Measurements from ENCODE around the gene UPK3A. TPM values are rescaled to one million over a fixed set of nuclear protein-coding genes. Genes with fewer than 3 reads are reported as not detected.
"Not testable (repeated sequence)": the region's sequence is repeated elsewhere in the genome, so short reads cannot be mapped to it uniquely, and the experiment has no call there.

The UPK3A gene
- total RNA-seq, 4 donors from 2014 or later = 0.79 TPM; not detected in 3

DNA sequence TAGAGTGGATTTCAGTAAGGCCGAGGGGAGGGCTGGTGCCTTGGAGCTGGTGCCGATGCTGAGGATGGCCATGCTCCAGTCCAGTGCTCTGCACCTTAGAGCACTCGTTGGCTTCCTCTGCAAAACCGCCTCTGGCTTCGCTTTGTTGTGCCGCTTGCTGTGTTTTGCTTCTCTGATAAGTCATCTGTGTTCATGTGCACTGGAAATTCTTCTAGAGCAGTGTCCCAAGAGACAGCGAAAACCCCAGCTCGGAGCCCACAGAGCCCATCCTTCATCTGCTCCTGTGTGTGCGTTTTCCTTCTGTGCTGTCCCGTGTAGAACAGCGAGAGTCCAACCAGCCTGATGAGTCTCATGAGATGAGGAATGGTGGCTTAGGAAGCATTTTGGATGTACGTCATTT is 37.1 kb downstream of the UPK3A start:
- Histone ChIP-seq H3K36me3 (peaks cover 0 to 21% (median 9%) of the 10 kb centered on the region in 4 donors), H3K27ac (no peak overlapping the region), H3K9me3 (no peaks in the 10 kb centered on the region), H3K4me1 (peaks cover 8 to 32% (median 26%) of the 10 kb centered on the region in 4 donors), H3K4me3 (no peak overlapping the region), H3K27me3 (no peaks in the 10 kb centered on the region)
- TF ChIP-seq POLR2A (IDR thresholded peaks at IDR 0.05) (no peak), EP300 (IDR thresholded peaks at IDR 0.05; ENCODE audit: low read depth) (no peak), POLR2AphosphoS5 (IDR thresholded peaks at IDR 0.05) (no peak)
- TF ChIP-seq, protein P1, sequence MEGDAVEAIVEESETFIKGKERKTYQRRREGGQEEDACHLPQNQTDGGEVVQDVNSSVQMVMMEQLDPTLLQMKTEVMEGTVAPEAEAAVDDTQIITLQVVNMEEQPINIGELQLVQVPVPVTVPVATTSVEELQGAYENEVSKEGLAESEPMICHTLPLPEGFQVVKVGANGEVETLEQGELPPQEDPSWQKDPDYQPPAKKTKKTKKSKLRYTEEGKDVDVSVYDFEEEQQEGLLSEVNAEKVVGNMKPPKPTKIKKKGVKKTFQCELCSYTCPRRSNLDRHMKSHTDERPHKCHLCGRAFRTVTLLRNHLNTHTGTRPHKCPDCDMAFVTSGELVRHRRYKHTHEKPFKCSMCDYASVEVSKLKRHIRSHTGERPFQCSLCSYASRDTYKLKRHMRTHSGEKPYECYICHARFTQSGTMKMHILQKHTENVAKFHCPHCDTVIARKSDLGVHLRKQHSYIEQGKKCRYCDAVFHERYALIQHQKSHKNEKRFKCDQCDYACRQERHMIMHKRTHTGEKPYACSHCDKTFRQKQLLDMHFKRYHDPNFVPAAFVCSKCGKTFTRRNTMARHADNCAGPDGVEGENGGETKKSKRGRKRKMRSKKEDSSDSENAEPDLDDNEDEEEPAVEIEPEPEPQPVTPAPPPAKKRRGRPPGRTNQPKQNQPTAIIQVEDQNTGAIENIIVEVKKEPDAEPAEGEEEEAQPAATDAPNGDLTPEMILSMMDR (IDR thresholded peaks at IDR 0.05) = no peak
- no peak for DNase-seq
- intact Hi-C loops (cut with DNase I; ENCODE audit: low total_unique reads) = no loop called here
- 88% methylated on average over 10 to 12 of the region's 12 CpGs for WGBS, 2 donors (ENCODE audit: low coverage in 1 of 2)
- in situ Hi-C loops (cut with MboI; ENCODE audit: low pct_ligation_motif_present in 1 of 4, low pct_unique_long_range_greater_than_20kb in 1 of 4, low sequenced_read_pairs in 3 of 4) = loop anchor here in 1 of 4 donors (10.0 kb wide), 1 partner anchor 57 kb away; no protein-coding TSS in a partner anchor

DNA sequence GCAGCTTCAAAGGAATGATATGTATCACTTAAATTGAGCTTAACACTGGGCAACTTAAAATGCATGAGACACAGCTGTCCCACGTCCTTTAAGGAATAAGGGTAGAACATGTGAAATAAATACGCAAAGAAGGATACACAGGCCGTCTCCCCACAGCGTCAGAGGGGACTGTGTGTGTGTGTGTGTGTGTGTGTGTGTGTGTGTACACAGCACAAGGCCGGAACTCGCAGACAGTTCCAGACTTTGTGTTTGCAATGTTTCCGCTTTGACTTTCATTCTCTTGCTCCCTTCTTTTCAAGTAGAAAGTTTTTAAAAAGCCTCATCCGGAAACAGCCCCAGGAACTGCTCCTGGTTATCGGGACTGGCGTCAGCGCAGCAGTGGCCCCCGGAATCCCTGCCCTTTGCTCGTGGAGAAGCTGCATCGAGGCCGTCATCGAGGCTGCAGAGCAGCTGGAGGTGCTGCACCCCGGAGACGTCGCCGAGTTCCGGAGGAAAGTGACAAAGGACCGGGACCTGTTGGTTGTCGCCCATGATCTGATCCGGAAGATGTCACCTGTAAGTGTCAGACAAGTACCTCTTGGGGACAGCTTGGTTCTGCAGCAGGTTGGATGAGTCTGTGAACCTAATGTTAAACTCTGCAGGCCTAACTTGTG is 38.2 kb downstream of the UPK3A start:
- 85 to 90% methylated on average over 8 to 24 of the region's 24 CpGs for WGBS, 2 donors (ENCODE audit: low coverage in 1 of 2)
- intact Hi-C loops (cut with DNase I; ENCODE audit: low total_unique reads) = no loop called here

DNA sequence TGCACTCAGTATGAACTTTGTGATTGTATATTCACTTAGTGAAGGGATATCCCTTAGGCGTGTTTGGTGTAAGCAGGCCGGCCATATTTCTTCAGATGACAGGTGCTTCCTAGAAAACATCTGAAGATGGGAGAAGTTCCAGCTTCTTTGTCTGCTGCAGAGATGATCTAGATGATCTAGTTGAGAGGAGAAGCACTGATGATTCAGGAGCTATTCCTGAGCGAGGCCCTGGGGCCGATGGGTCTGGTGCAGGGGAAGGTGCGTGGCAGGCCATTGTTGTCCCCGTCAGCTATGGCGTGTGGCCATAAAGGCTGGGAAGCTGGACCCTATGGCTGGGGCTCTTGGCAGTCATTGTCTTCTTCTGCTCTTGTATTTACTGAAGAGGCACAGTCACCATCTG is 38.9 kb downstream of the UPK3A start:
- no peak overlapping the region for H3K4me3 ChIP-seq
- TF ChIP-seq EP300 (IDR thresholded peaks at IDR 0.05; ENCODE audit: low read depth) (no peak), POLR2AphosphoS5 (IDR thresholded peaks at IDR 0.05) (no peak), POLR2A (IDR thresholded peaks at IDR 0.05) (no peak)
- TF ChIP-seq, protein P1 (IDR thresholded peaks at IDR 0.05) = no peak
- no peaks in the 10 kb centered on the region for H3K9me3 ChIP-seq
- H3K36me3 ChIP-seq = peaks cover 0 to 28% (median 12%) of the 10 kb centered on the region in 4 donors
- no peaks in the 10 kb centered on the region for H3K27me3 ChIP-seq
- DNase-seq = no peak
- peaks cover 8 to 14% (median 11%) of the 10 kb centered on the region in 4 donors for H3K4me1 ChIP-seq
- in situ Hi-C loops (cut with MboI; ENCODE audit: low pct_ligation_motif_present in 1 of 4, low pct_unique_long_range_greater_than_20kb in 1 of 4, low sequenced_read_pairs in 3 of 4) (loop anchor here in 1 of 4 donors (10.0 kb wide), 1 partner anchor 59 kb away; no protein-coding TSS in a partner anchor), intact Hi-C loops (cut with DNase I; ENCODE audit: low total_unique reads) (no loop called here)
- WGBS, 2 donors (ENCODE audit: low coverage in 1 of 2) = 79% methylated on average over 7 of the region's 7 CpGs; no CpG with 5 or more reads in 1 of the 2 donors
- no peak overlapping the region for H3K27ac ChIP-seq

More for the DNA sequence above, 38.2 kb downstream of the UPK3A start:
- no peak overlapping the region for H3K4me3 ChIP-seq
- in situ Hi-C loops (cut with MboI; ENCODE audit: low pct_ligation_motif_present in 1 of 4, low pct_unique_long_range_greater_than_20kb in 1 of 4, low sequenced_read_pairs in 3 of 4) = loop anchor here in 1 of 4 donors (10.0 kb wide), 1 partner anchor 58 kb away; no protein-coding TSS in a partner anchor
- H3K27ac ChIP-seq = no peak overlapping the region
- H3K27me3 ChIP-seq = no peaks in the 10 kb centered on the region
- TF ChIP-seq POLR2AphosphoS5 (IDR thresholded peaks at IDR 0.05) (no peak), POLR2A (IDR thresholded peaks at IDR 0.05) (no peak), EP300 (IDR thresholded peaks at IDR 0.05; ENCODE audit: low read depth) (no peak)
- TF ChIP-seq, protein P1 (IDR thresholded peaks at IDR 0.05) = no peak
- H3K4me1 ChIP-seq = peaks cover 8 to 21% (median 18%) of the 10 kb centered on the region in 4 donors
- peaks cover 0 to 28% (median 12%) of the 10 kb centered on the region in 4 donors for H3K36me3 ChIP-seq
- no peaks in the 10 kb centered on the region for H3K9me3 ChIP-seq
- DNase-seq = no peak

DNA sequence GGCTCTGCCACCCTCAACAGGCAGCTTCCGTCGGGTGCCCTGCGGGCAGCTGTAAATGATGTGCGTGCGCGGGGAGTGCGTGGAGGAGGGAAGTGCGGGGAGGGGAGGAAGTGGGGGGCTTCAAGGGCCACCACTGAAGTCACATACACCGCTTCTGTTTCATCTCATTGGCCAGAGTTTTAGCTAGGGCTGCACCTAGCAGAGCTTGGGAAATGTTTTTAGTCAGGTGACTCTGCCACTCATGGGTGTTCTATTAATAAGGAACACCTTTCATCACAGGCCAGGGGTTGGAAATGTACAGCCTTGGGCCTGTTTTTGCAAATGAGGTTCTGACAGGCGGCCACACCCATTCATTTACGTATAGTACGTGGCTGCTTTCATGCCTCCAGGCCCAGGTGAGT is 39.6 kb downstream of the UPK3A start:
- TF ChIP-seq POLR2AphosphoS5 (IDR thresholded peaks at IDR 0.05) (no peak), POLR2A (IDR thresholded peaks at IDR 0.05) (no peak), EP300 (IDR thresholded peaks at IDR 0.05; ENCODE audit: low read depth) (no peak)
- TF ChIP-seq, protein P1 (IDR thresholded peaks at IDR 0.05) = no peak
- H3K4me1 ChIP-seq = peaks cover 2 to 8% (median 8%) of the 10 kb centered on the region in 4 donors
- peaks cover 0 to 28% (median 12%) of the 10 kb centered on the region in 4 donors for H3K36me3 ChIP-seq
- intact Hi-C loops (cut with DNase I; ENCODE audit: low total_unique reads) = no loop called here
- no peaks in the 10 kb centered on the region for H3K27me3 ChIP-seq
- H3K9me3 ChIP-seq = no peaks in the 10 kb centered on the region
- no peak for DNase-seq
- H3K4me3 ChIP-seq = no peak overlapping the region
- WGBS, 2 donors (ENCODE audit: low coverage in 1 of 2) = 90% methylated on average over 12 of the region's 12 CpGs; no CpG with 5 or more reads in 1 of the 2 donors
- no peak overlapping the region for H3K27ac ChIP-seq
- in situ Hi-C loops (cut with MboI; ENCODE audit: low pct_ligation_motif_present in 1 of 4, low pct_unique_long_range_greater_than_20kb in 1 of 4, low sequenced_read_pairs in 3 of 4) = loop anchor here in 1 of 4 donors (10.0 kb wide), 1 partner anchor 60 kb away; no protein-coding TSS in a partner anchor

DNA sequence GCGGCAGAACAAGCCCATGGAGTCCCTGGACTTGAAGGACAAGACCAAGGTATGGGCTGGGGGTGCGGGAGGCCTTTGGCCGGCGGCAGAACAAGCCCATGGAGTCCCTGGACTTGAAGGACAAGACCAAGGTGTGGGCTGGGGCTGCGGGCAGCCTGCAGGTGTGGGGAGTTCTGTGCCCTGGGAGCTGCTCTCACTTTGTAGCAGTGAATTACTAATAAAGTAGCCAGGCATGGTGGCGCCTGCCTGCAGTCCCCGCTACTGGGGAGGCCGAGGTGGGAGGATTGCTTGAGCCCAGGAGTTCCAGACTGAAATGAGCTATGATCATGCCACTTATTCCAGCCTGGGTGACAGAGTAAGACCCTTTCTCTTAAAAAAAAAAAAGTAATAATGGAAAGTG is 43.5 kb downstream of the UPK3A start:
- DNase-seq; H3K27me3 ChIP-seq; intact Hi-C loops (cut with DNase I; ENCODE audit: low total_unique reads); H3K4me1 ChIP-seq; H3K9me3 ChIP-seq; H3K27ac ChIP-seq; H3K4me3 ChIP-seq: not testable (repeated sequence)
- 83% methylated on average over 7 of the region's 8 CpGs; no CpG with 5 or more reads in 1 of the 2 donors for WGBS, 2 donors (ENCODE audit: low coverage in 1 of 2)
- in situ Hi-C loops (cut with MboI; ENCODE audit: low pct_ligation_motif_present in 1 of 4, low pct_unique_long_range_greater_than_20kb in 1 of 4, low sequenced_read_pairs in 3 of 4) = loop anchor here in 1 of 4 donors (10.0 kb wide), 1 partner anchor 63 kb away; no protein-coding TSS in a partner anchor
- peaks cover 0 to 53% (median 19%) of the 10 kb centered on the region in 4 donors for H3K36me3 ChIP-seq
